Breast epithelium (tissue), 4 donors: ENCODE measurements around the gene CCDC188. TPM values are rescaled to one million over a fixed set of nuclear protein-coding genes. Genes with fewer than 3 reads are reported as not detected.

ENCODE experiments used
- DNase-seq, 2 donors: peaks; one replicate each; pipeline ENCODE4 v3.0.0-alpha.2; 2019; ENCODE audit warnings: low spot score in 2 of 2
- H3K27ac ChIP-seq, 2 donors: fragments of 200-600 bp; sonication (generic) in 1 of 2; one replicate each; pipeline ENCODE4 v1.5.1; 2016 to 2019; ENCODE audit warnings: mild to moderate bottlenecking in 1 of 2
- H3K27me3 ChIP-seq, 2 donors: fragments of 200-600 bp; sonication (generic) in 1 of 2; one replicate each; pipeline versions ENCODE4 v1.5.1 to v1.6.0; 2017 to 2019; ENCODE audit warnings: control low read depth in 1 of 2, mild to moderate bottlenecking in 1 of 2
- H3K36me3 ChIP-seq: fragments of 200-600 bp; one replicate; pipeline ENCODE4 v1.5.1; 2019
- H3K4me1 ChIP-seq, 2 donors: fragments of 200-600 bp; sonication (generic); one replicate each; pipeline ENCODE4 v1.5.1; 2016 to 2019; ENCODE audit warnings: control low read depth in 1 of 2
- H3K4me3 ChIP-seq, 3 donors: fragments of 200-600 bp; sonication (generic); 1 replicate in 2 of 3; 2 replicates in 1 of 3; pipeline ENCODE4 v1.5.1; 2016 to 2019; ENCODE audit warnings: mild to moderate bottlenecking in 3 of 3, moderate library complexity in 2 of 3
- H3K9me3 ChIP-seq, 2 donors: fragments of 200-600 bp; sonication (generic) in 1 of 2; one replicate each; pipeline ENCODE4 v1.5.1; 2016 to 2019; ENCODE audit warnings: control low read depth in 1 of 2
- POLR2A ChIP-seq: fragments of 450-650 bp; IDR thresholded peaks from one replicate; pipeline ENCODE4 v1.6.1; 2016; ENCODE audit warnings: antibody characterized with exemption, mild to moderate bottlenecking, moderate library complexity
- POLR2AphosphoS5 ChIP-seq, 3 donors: sonication (generic); formaldehyde crosslinking; IDR thresholded peaks; one replicate each; pipeline ENCODE4 v1.6.1; 2017; ENCODE audit warnings: antibody characterized with exemption in 3 of 3
- intact Hi-C: fragments of 100-400 bp; cut with DNase I; formaldehyde crosslinking; loops from one replicate; pipeline ENCODE4 v1.15.1; 2023; ENCODE audit warnings: low total_unique reads
- total RNA-seq, 3 donors: library from RNA; depleted of rRNA; stranded (reverse); fragments of >200 nt; gene quantifications; one replicate each; pipeline ENCODE4 v1.1.0, GENCODE V29; 2016
- TF ChIP-seq, protein P1 (sequence below), 3 donors: fragments of 450-650 bp; IDR thresholded peaks; one replicate each; pipeline ENCODE4 v1.5.1; 2016 to 2017; ENCODE audit warnings: antibody characterized with exemption in 3 of 3, mild to moderate bottlenecking in 3 of 3, moderate library complexity in 3 of 3

Gene CCDC188
- total RNA-seq, 3 donors from 2014 or later = 0.66 TPM; not detected in 2

DNA sequence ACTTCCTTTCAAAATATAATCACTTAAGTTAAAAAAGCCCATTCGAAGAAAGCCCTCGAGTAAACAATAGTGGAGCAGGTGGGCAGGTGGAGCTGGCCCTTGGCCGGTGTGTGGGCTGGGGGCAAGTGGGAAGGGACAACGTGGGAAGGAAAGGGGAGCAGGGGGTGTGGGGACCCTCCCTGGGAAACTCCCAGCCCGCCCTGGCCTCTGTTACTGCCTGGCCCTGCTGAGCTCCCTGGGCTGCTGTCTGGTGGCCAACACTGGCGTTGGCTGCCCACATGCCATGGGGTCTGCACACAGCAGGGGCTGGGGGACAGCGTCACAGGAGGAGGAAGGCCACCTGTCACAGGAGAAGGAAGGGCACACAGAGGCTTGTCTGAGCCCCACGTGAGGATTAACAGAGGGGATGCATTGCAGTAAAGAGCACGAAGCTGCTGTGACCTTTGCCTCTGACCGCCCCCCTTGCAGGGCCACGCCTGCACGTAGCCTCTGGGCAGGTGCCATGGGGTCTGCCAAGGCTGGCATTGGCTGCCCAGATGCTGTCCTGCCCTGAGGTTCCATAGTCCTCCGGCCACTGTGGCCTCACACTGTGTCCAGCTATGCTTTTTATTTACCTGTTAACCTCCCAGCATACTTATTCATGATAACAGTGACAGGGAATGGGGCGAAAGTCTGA, 36.2 kb upstream of the CCDC188 start:
- Histone ChIP-seq H3K36me3 (no peaks in the 10 kb centered on the region), H3K4me3 (no peak overlapping the region), H3K4me1 (no peaks in the 10 kb centered on the region), H3K27ac (no peak overlapping the region), H3K9me3 (no peaks in the 10 kb centered on the region), H3K27me3 (no peaks in the 10 kb centered on the region)
- intact Hi-C loops = no loop called here
- DNase-seq = no peak
- TF ChIP-seq, protein P1, sequence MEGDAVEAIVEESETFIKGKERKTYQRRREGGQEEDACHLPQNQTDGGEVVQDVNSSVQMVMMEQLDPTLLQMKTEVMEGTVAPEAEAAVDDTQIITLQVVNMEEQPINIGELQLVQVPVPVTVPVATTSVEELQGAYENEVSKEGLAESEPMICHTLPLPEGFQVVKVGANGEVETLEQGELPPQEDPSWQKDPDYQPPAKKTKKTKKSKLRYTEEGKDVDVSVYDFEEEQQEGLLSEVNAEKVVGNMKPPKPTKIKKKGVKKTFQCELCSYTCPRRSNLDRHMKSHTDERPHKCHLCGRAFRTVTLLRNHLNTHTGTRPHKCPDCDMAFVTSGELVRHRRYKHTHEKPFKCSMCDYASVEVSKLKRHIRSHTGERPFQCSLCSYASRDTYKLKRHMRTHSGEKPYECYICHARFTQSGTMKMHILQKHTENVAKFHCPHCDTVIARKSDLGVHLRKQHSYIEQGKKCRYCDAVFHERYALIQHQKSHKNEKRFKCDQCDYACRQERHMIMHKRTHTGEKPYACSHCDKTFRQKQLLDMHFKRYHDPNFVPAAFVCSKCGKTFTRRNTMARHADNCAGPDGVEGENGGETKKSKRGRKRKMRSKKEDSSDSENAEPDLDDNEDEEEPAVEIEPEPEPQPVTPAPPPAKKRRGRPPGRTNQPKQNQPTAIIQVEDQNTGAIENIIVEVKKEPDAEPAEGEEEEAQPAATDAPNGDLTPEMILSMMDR (IDR thresholded peaks at IDR 0.05) = no peak
- TF ChIP-seq POLR2A (no peak), POLR2AphosphoS5 (IDR thresholded peaks at IDR 0.05) (no peak)

DNA sequence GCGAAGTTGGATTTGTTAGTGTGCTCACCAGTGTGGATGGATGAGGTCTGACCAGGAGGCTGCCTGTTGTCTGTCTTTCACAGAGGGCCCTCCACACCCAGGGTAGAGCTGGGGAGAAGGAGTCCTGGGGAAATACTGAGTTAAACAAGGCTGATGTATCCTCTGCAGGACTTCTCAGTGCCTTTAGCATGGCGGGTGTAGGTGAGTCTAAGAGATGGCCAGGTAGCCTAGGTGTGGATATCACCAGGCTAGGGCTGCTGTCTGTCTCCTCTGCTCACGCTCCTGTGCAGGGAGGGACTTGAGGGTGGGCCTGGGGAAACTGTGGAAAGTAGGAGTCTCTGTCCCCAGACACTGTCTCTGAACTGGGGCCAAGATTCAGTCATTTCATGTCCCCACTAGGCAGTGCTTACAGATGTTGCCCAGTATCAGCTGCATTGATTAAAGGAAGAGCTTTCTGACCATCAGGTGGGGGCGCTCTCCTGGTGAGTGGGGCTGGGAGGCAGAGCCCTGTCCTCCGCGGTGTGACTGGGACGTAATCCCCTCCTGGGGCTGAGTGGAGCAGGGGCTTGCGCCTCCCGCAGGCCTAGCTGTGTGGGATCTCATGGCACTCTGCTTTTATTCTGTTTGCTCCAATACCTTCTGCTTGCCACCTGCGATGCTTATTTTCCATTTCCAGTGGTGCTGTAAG, 35.5 kb upstream of the CCDC188 start:
- intact Hi-C loops = no loop called here
- Histone ChIP-seq H3K36me3 (no peaks in the 10 kb centered on the region), H3K27me3 (no peaks in the 10 kb centered on the region), H3K27ac (no peak overlapping the region), H3K4me3 (no peak overlapping the region), H3K9me3 (no peaks in the 10 kb centered on the region), H3K4me1 (no peaks in the 10 kb centered on the region)
- no peak for TF ChIP-seq POLR2A
- TF ChIP-seq, protein P1 (IDR thresholded peaks at IDR 0.05) = no peak
- TF ChIP-seq POLR2AphosphoS5 (IDR thresholded peaks at IDR 0.05) = no peak
- no peak for DNase-seq

DNA sequence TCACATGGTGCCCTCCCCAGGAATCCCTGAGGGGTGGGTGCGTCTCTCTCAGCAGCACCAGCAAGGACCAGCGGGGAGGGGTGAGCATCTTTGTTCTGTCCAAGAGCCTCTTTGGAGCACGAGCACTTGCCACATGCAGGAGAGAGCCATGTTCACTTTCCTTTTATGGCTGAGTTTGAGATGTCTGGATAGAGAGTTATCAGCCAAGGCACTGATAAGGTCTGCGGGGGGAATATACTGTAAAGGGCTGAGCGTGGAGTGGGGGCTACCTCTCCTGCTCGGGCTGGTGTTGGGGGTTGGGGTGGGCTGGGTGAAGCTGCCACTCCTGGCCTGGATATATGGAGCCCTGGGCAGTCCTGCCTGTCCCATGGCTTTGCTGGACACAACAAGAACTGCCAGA, 34.9 kb upstream of the CCDC188 start:
- TF ChIP-seq POLR2AphosphoS5 (IDR thresholded peaks at IDR 0.05) (no peak), POLR2A (no peak)
- TF ChIP-seq, protein P1 (IDR thresholded peaks at IDR 0.05) = no peak
- DNase-seq = no peak
- no peaks in the 10 kb centered on the region for H3K27me3 ChIP-seq
- no peak overlapping the region for H3K27ac ChIP-seq
- H3K4me3 ChIP-seq = no peak overlapping the region
- H3K36me3 ChIP-seq = no peaks in the 10 kb centered on the region
- H3K9me3 ChIP-seq = no peaks in the 10 kb centered on the region
- H3K4me1 ChIP-seq = no peaks in the 10 kb centered on the region
- intact Hi-C loops = no loop called here

DNA sequence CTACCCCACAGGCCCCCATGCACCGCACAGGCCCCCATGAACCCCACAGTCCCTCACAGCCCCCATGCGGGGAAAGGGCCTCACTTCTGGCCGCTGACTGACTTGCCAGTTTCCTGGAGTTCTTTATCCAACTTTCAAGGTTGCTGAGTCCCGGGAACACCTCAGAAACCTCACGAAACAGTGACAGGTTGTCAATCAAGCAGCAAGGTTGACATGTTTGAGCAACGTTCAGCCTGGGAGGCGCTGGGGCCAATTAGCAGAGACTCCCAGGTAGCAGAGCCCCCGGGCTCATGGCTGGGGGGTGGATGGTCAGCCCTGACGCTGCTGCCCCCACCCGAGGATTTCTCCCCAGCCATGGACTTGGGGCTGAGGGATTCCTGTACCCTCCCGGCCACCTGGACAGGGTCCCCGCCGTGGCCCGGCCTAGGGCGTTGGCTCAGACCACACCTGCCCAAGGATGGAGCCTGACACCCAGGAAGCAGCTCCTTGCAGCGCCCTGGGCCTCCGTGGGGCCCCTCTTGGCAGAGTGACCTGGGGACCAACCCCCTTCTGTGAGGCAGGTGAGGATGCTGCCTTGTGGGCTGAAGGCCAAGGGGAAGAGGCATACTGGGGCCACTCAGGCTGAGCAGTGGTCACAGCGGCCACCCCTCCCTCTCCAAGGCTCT, 33.8 kb upstream of the CCDC188 start:
- H3K9me3 ChIP-seq = no peaks in the 10 kb centered on the region
- TF ChIP-seq POLR2AphosphoS5 (IDR thresholded peaks at IDR 0.05) = no peak
- intact Hi-C loops = no loop called here
- no peak overlapping the region for H3K4me3 ChIP-seq
- DNase-seq = no peak
- H3K4me1 ChIP-seq = no peaks in the 10 kb centered on the region
- no peak overlapping the region for H3K27ac ChIP-seq
- no peaks in the 10 kb centered on the region for H3K36me3 ChIP-seq
- no peaks in the 10 kb centered on the region for H3K27me3 ChIP-seq

DNA sequence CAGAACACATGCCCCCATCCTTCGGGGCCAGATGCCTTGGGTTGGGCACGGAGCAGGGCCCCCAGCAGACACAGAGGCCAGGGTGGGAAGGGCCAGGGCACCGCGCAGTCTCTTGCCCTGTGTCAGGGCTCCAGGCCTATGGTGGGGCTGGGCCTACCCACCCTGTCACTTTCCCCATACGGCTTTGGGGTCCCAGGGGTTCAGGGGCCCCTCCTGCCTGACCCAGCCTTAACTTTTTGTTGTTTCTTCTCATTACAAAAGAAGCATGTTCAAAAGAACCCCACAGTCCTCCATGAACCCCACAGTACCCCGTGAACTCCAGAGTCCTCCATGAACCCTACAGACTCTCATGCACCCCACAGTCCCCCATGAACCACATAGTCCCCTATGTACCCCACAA, 33.0 kb upstream of the CCDC188 start:
- Histone ChIP-seq H3K36me3 (no peaks in the 10 kb centered on the region), H3K4me3 (no peak overlapping the region), H3K27me3 (no peaks in the 10 kb centered on the region), H3K9me3 (no peaks in the 10 kb centered on the region), H3K27ac (no peak overlapping the region), H3K4me1 (no peaks in the 10 kb centered on the region)
- no peak for DNase-seq
- intact Hi-C loops = no loop called here
- TF ChIP-seq POLR2AphosphoS5 (IDR thresholded peaks at IDR 0.05) (no peak), POLR2A (no peak)
- TF ChIP-seq, protein P1 (IDR thresholded peaks at IDR 0.05) = no peak
